ENCODE results near the gene ANKRD11.
A peak's percentile ranks its signal among the peaks of the same experiment; 100 is the strongest.

Gene ANKRD11

DNA sequence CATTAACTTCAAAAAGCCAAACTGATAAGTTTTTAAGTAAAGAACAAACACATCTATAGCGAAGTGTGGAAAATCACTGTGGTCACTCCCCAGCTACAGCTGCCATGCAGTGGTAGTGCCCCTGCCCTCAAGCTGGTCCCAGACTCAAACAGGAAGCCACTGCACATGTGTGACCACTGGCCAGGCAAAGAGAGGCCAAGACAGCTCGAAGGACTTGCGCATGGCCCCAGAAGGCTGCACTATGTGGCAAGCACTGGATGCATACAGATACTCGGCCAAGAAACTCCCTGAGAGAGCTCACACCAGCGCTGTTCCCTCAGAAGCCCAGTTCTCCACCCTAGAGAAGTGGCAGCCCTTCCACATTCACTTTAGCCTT is 82.4 kb downstream of the ANKRD11 start:
- Histone ChIP-seq H3K9ac (ENCODE audit: low read depth, low read length, poor library complexity) (no peak overlapping the region), H3K4me3 (ENCODE audit: low read length in 2 of 2) (no peak overlapping the region), H3K4ac (ENCODE audit: low read length) (no peak overlapping the region), H3K27ac (replicated peaks; ENCODE audit: low read length) (no peak overlapping the region), H2BK120ac (ENCODE audit: low read depth, low read length) (no peak overlapping the region), H3K36me3 (replicated peaks in 1 of 2; ENCODE audit: control insufficient read depth in 2 of 2, insufficient read depth in 2 of 2, low read length in 2 of 2) (peaks cover 2 to 27% of the 10 kb centered on the region in 2 donors), H3K27me3 (ENCODE audit: control insufficient read depth in 3 of 3, insufficient read depth in 3 of 3, low read depth in 1 of 3, low read length in 3 of 3) (no peaks in the 10 kb centered on the region), H4K8ac (ENCODE audit: low read depth, low read length) (no peak overlapping the region), H2AK5ac (ENCODE audit: low read depth, low read length) (no peak overlapping the region), H2BK5ac (ENCODE audit: low read length) (no peak overlapping the region), H3K23ac (ENCODE audit: low read depth, low read length, poor library complexity) (peak overlapping the region; percentile 34), H3K79me1 (ENCODE audit: low read depth, low read length) (peaks cover 29% of the 10 kb centered on the region), H2BK12ac (ENCODE audit: low read length) (no peak overlapping the region), H3K14ac (ENCODE audit: low read length) (no peak overlapping the region), H3K4me1 (ENCODE audit: control insufficient read depth in 2 of 2, insufficient read depth in 1 of 2, low read depth in 1 of 2, low read length in 2 of 2) (peaks cover 23 to 50% of the 10 kb centered on the region in 2 donors), H2AFZ (ENCODE audit: low read length) (no peak overlapping the region), H2BK15ac (ENCODE audit: low read length) (no peak overlapping the region), H3K4me2 (ENCODE audit: insufficient read depth, low read length, poor library complexity, severe bottlenecking) (no peak overlapping the region), H3K9me3 (replicated peaks in 1 of 2; ENCODE audit: control insufficient read depth in 2 of 2, insufficient read depth in 1 of 2, low read depth in 1 of 2, low read length in 2 of 2) (peaks cover 0 to 1% of the 10 kb centered on the region in 2 donors), H3K18ac (ENCODE audit: low read length) (peak overlapping the region; percentile 32), H4K91ac (ENCODE audit: low read depth, low read length, poor library complexity) (no peak overlapping the region)
- DNase-seq (ENCODE audit: low spot score): no peak
- no CpG with 5 or more reads among the region's 5 CpGs for WGBS, 2 donors (ENCODE audit: extremely low coverage in 2 of 2, insufficient read length in 2 of 2, insufficient replicate concordance in 1 of 2)

- no peak overlapping the region for H3K14ac ChIP-seq (ENCODE audit: low read length)
- peak overlapping the region; percentile 29 for H3K23ac ChIP-seq (ENCODE audit: low read depth, low read length, poor library complexity)
- H2BK15ac ChIP-seq (ENCODE audit: low read length): no peak overlapping the region
- H2BK120ac ChIP-seq (ENCODE audit: low read depth, low read length): no peak overlapping the region
- H3K4me2 ChIP-seq (ENCODE audit: insufficient read depth, low read length, poor library complexity, severe bottlenecking): no peak overlapping the region
- H4K8ac ChIP-seq (ENCODE audit: low read depth, low read length): no peak overlapping the region
- H2AFZ ChIP-seq (ENCODE audit: low read length): no peak overlapping the region
- peaks cover 2 to 29% of the 10 kb centered on the region in 2 donors for H3K36me3 ChIP-seq (replicated peaks in 1 of 2; ENCODE audit: control insufficient read depth in 2 of 2, insufficient read depth in 2 of 2, low read length in 2 of 2)
- no peak overlapping the region for H2AK5ac ChIP-seq (ENCODE audit: low read depth, low read length)
- no peak overlapping the region for H4K91ac ChIP-seq (ENCODE audit: low read depth, low read length, poor library complexity)
- no peak overlapping the region for H3K9ac ChIP-seq (ENCODE audit: low read depth, low read length, poor library complexity)
- peaks cover 27% of the 10 kb centered on the region for H3K79me1 ChIP-seq (ENCODE audit: low read depth, low read length)
- H3K18ac ChIP-seq (ENCODE audit: low read length): peak overlapping the region; percentile 45
- no peak overlapping the region for H3K4me3 ChIP-seq (ENCODE audit: low read length in 2 of 2)
- H3K9me3 ChIP-seq (replicated peaks in 1 of 2; ENCODE audit: control insufficient read depth in 2 of 2, insufficient read depth in 1 of 2, low read depth in 1 of 2, low read length in 2 of 2): peaks cover 0 to 1% of the 10 kb centered on the region in 2 donors
- no peak overlapping the region for H3K27ac ChIP-seq (replicated peaks; ENCODE audit: low read length)
- H3K4ac ChIP-seq (ENCODE audit: low read length): no peak overlapping the region
- peaks cover 18 to 50% of the 10 kb centered on the region in 2 donors for H3K4me1 ChIP-seq (ENCODE audit: control insufficient read depth in 2 of 2, insufficient read depth in 1 of 2, low read depth in 1 of 2, low read length in 2 of 2)
- H2BK12ac ChIP-seq (ENCODE audit: low read length): no peak overlapping the region
- H3K27me3 ChIP-seq (ENCODE audit: control insufficient read depth in 3 of 3, insufficient read depth in 3 of 3, low read depth in 1 of 3, low read length in 3 of 3): no peaks in the 10 kb centered on the region
- WGBS, 2 donors (ENCODE audit: extremely low coverage in 2 of 2, insufficient read length in 2 of 2, insufficient replicate concordance in 1 of 2): 100% methylated on average over 1 of the region's 17 CpGs; no CpG with 5 or more reads in 1 of the 2 donors
- no peak for DNase-seq (ENCODE audit: low spot score)
- no peak overlapping the region for H2BK5ac ChIP-seq (ENCODE audit: low read length)
These were observed 83.0 kb downstream of the ANKRD11 start for GRCh38 chr16:89407282-89407924.

DNA sequence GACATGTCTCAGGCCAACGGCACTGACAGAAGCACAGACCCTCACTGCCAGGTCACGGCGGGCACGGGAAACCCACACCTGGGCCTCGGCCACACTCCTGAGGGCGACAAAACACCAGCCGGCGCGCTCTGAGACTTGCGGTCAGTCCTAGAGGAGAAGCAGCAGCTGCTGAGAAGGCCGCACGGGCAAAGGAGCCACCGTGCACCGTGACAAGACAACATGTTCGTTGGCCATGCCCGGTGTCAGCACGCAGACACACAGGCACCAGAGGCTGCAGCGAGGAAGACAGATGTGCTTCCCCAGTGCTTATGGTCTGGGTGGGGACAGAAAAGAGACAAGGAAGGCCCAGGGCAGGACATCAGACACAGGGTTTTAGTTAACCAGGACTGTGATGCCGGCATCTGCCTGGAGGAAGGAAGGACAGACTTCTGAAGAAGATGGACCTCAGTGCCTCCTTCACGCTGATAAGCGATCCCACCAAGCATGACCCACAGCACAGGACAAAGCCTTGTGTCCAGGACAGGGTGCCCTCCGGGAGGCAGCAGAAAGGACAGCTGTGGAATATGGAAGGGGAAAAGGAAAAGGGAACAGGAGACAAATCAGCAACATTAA is 84.0 kb downstream of the ANKRD11 start:
- no peak for DNase-seq (ENCODE audit: low spot score)
- H3K27me3 ChIP-seq (ENCODE audit: control insufficient read depth in 3 of 3, insufficient read depth in 3 of 3, low read depth in 1 of 3, low read length in 3 of 3): no peaks in the 10 kb centered on the region
- no peak overlapping the region for H2BK12ac ChIP-seq (ENCODE audit: low read length)
- H3K4me3 ChIP-seq (ENCODE audit: low read length in 2 of 2): no peak overlapping the region
- H3K4me1 ChIP-seq (ENCODE audit: control insufficient read depth in 2 of 2, insufficient read depth in 1 of 2, low read depth in 1 of 2, low read length in 2 of 2): peaks cover 16 to 50% of the 10 kb centered on the region in 2 donors
- no peak overlapping the region for H3K23ac ChIP-seq (ENCODE audit: low read depth, low read length, poor library complexity)
- H2AFZ ChIP-seq (ENCODE audit: low read length): no peak overlapping the region
- peaks cover 0 to 1% of the 10 kb centered on the region in 2 donors for H3K9me3 ChIP-seq (replicated peaks in 1 of 2; ENCODE audit: control insufficient read depth in 2 of 2, insufficient read depth in 1 of 2, low read depth in 1 of 2, low read length in 2 of 2)
- H4K8ac ChIP-seq (ENCODE audit: low read depth, low read length): no peak overlapping the region
- WGBS, 2 donors (ENCODE audit: extremely low coverage in 2 of 2, insufficient read length in 2 of 2, insufficient replicate concordance in 1 of 2): no CpG with 5 or more reads among the region's 22 CpGs
- H2BK5ac ChIP-seq (ENCODE audit: low read length): no peak overlapping the region
- H3K14ac ChIP-seq (ENCODE audit: low read length): peak overlapping the region; percentile 3
- H2BK120ac ChIP-seq (ENCODE audit: low read depth, low read length): no peak overlapping the region
- no peak overlapping the region for H3K4me2 ChIP-seq (ENCODE audit: insufficient read depth, low read length, poor library complexity, severe bottlenecking)
- peak overlapping the region; percentile 37 for H3K9ac ChIP-seq (ENCODE audit: low read depth, low read length, poor library complexity)
- peak overlapping the region; percentile 6 for H4K91ac ChIP-seq (ENCODE audit: low read depth, low read length, poor library complexity)
- peaks cover 28% of the 10 kb centered on the region for H3K79me1 ChIP-seq (ENCODE audit: low read depth, low read length)
- H3K4ac ChIP-seq (ENCODE audit: low read length): no peak overlapping the region
- H2AK5ac ChIP-seq (ENCODE audit: low read depth, low read length): no peak overlapping the region
- H3K18ac ChIP-seq (ENCODE audit: low read length): peak overlapping the region; percentile 44
- peaks cover 2 to 29% of the 10 kb centered on the region in 2 donors for H3K36me3 ChIP-seq (replicated peaks in 1 of 2; ENCODE audit: control insufficient read depth in 2 of 2, insufficient read depth in 2 of 2, low read length in 2 of 2)
- no peak overlapping the region for H2BK15ac ChIP-seq (ENCODE audit: low read length)
- peak overlapping the region; percentile 2 for H3K27ac ChIP-seq (replicated peaks; ENCODE audit: low read length)

- Histone ChIP-seq H3K4me1 (ENCODE audit: control insufficient read depth in 2 of 2, insufficient read depth in 1 of 2, low read depth in 1 of 2, low read length in 2 of 2) (peaks cover 11 to 43% of the 10 kb centered on the region in 2 donors), H4K8ac (ENCODE audit: low read depth, low read length) (no peak overlapping the region), H2BK12ac (ENCODE audit: low read length) (no peak overlapping the region), H2BK15ac (ENCODE audit: low read length) (no peak overlapping the region), H3K79me1 (ENCODE audit: low read depth, low read length) (peaks cover 24% of the 10 kb centered on the region), H3K9me3 (replicated peaks in 1 of 2; ENCODE audit: control insufficient read depth in 2 of 2, insufficient read depth in 1 of 2, low read depth in 1 of 2, low read length in 2 of 2) (no peaks in the 10 kb centered on the region), H3K4ac (ENCODE audit: low read length) (no peak overlapping the region), H2AFZ (ENCODE audit: low read length) (no peak overlapping the region), H2AK5ac (ENCODE audit: low read depth, low read length) (no peak overlapping the region), H3K9ac (ENCODE audit: low read depth, low read length, poor library complexity) (peak overlapping the region; percentile 39), H3K18ac (ENCODE audit: low read length) (no peak overlapping the region), H3K4me2 (ENCODE audit: insufficient read depth, low read length, poor library complexity, severe bottlenecking) (no peak overlapping the region), H3K36me3 (replicated peaks in 1 of 2; ENCODE audit: control insufficient read depth in 2 of 2, insufficient read depth in 2 of 2, low read length in 2 of 2) (peaks cover 2 to 27% of the 10 kb centered on the region in 2 donors), H3K4me3 (ENCODE audit: low read length in 2 of 2) (no peak overlapping the region), H3K23ac (ENCODE audit: low read depth, low read length, poor library complexity) (no peak overlapping the region), H3K27me3 (ENCODE audit: control insufficient read depth in 3 of 3, insufficient read depth in 3 of 3, low read depth in 1 of 3, low read length in 3 of 3) (no peaks in the 10 kb centered on the region), H4K91ac (ENCODE audit: low read depth, low read length, poor library complexity) (no peak overlapping the region), H3K27ac (replicated peaks; ENCODE audit: low read length) (no peak overlapping the region), H2BK120ac (ENCODE audit: low read depth, low read length) (no peak overlapping the region), H2BK5ac (ENCODE audit: low read length) (no peak overlapping the region), H3K14ac (ENCODE audit: low read length) (no peak overlapping the region)
- no CpG with 5 or more reads among the region's 8 CpGs for WGBS, 2 donors (ENCODE audit: extremely low coverage in 2 of 2, insufficient read length in 2 of 2, insufficient replicate concordance in 1 of 2)
- no peak for DNase-seq (ENCODE audit: low spot score)
These were observed 85.8 kb downstream of the ANKRD11 start for GRCh38 chr16:89404561-89404960.
